Psoas muscle (tissue), 8 donors: ENCODE data around the gene TESK2. TPM values are rescaled to one million over a fixed set of nuclear protein-coding genes. Genes with fewer than 3 reads are reported as not detected.

Source experiments
- ATAC-seq, 4 donors: fragments of 200-7000 bp; cut with Tn5 transposase; one replicate each; pipeline ENCODE4 v1.9.1; 2020; ENCODE audit warnings: moderate library complexity in 3 of 4, mild to moderate bottlenecking in 2 of 4
- DNase-seq, 2 donors: peaks; one replicate each; pipeline ENCODE4 v3.0.0-alpha.2; 2020
- H3K27ac ChIP-seq: fragments of 200-600 bp; one replicate; pipeline ENCODE4 v1.8.0; 2022
- H3K27me3 ChIP-seq, 3 donors: fragments of 200-600 bp in 1 of 3; one replicate each; pipeline versions ENCODE4 v1.6.1 to v1.8.0; 2013 to 2022; ENCODE audit warnings: low read length in 2 of 3, mild to moderate bottlenecking in 2 of 3, moderate library complexity in 1 of 3; ENCODE audit not compliant: insufficient read depth in 3 of 3
- H3K36me3 ChIP-seq, 2 donors: fragments of 200-600 bp in 1 of 2; one replicate each; pipeline versions ENCODE4 v1.6.1 to v1.8.0; 2013 to 2022; ENCODE audit warnings: low read depth in 1 of 2, mild to moderate bottlenecking in 1 of 2, moderate library complexity in 1 of 2; ENCODE audit not compliant: insufficient read depth in 1 of 2
- H3K4me1 ChIP-seq: fragments of 200-600 bp; one replicate; pipeline ENCODE4 v1.8.0; 2022
- H3K4me3 ChIP-seq: fragments of 200-600 bp; one replicate; pipeline ENCODE4 v1.8.0; 2022; ENCODE audit warnings: mild to moderate bottlenecking
- H3K9me3 ChIP-seq: fragments of 200-600 bp; one replicate; pipeline ENCODE4 v1.8.0; 2022
- WGBS, 3 donors: extraction: QIAGEN DNeasy Blood & Tissue Kit; methylation state at CpG; one replicate each; pipeline versions ENCODE4 v1.1.6 to v1.1.7; 2013; 5-methylcytosine and 5-hydroxymethylcytosine counted together
- intact Hi-C, 2 donors: fragments of 100-400 bp; cut with DNase I; formaldehyde crosslinking; loops; one replicate each; pipeline versions ENCODE4 v1.11.0 to v1.14.2; 2022
- polyA plus RNA-seq, 3 donors: library from polyadenylated mRNA; stranded (reverse); fragments of 200-250 nt; gene quantifications; one replicate each; pipeline ENCODE4 v1.2.3, GENCODE V29; 2013
- total RNA-seq, 4 donors: library from RNA; stranded (reverse); fragmentation: NEBNext Ultra II Directional in 2 of 4; extraction: Animal tissue kit (Norgen Biotek cat#: 25700) in 2 of 4; gene quantifications; one replicate each; pipeline versions ENCODE4 v1.2.1 to v1.2.4, GENCODE V29; 2021 to 2023
- TF ChIP-seq, protein P1 (sequence below): fragments of 200-600 bp; IDR thresholded peaks from one replicate; pipeline ENCODE4 v1.8.0; 2022; ENCODE audit warnings: antibody characterized with exemption
- donor health status: healthy with polysubstance abuse.
- donor health status: DM: no; HTN: no; CAD: no; lungs with moderate emphysema.
- donor health status: Bipolar disorder and iron deficiency.
- donor health status: healthy.
- donor health status: DM: yes; HTN: yes; CAD: no.
- donor health status: DM: no; HTN: no; CAD: no.
- donor health status: DM: no; HTN: no; CAD: no.
- donor health status: DM: yes; HTN: yes; CAD: no.

The TESK2 gene
- total and polyA plus RNA-seq, 7 donors, result 0.73 to 5.0 (median 2.2) TPM

DNA sequence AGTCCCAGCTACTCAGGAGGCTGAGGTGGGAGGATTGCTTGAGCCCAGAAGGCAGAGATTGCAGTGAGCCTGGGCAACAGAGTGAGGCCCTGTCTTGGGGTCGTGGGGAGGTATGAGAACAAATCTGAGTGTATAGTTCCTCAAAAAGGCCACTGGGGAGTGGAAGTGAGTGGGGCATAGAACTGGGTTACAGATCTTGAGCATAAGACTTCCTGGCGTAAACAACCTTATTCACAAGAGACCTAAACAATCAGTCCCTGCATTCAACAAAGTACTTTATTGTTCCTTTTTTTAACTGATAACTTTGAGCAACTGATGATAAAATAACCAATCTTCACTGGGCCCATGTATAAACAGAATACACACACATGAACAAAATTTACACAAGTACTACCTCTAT lies 78.1 kb downstream of the TESK2 start:
- 76 to 84% (median 81%) methylated on average over 2 of the region's 2 CpGs for WGBS, 3 donors
- Histone ChIP-seq H3K36me3 (no peaks in the 10 kb centered on the region), H3K27me3 (no peaks in the 10 kb centered on the region), H3K4me3 (no peak overlapping the region), H3K27ac (no peak overlapping the region), H3K4me1 (no peaks in the 10 kb centered on the region), H3K9me3 (no peaks in the 10 kb centered on the region)
- intact Hi-C loops, result no loop called here
- ATAC-seq (no peak), DNase-seq (no peak)
- TF ChIP-seq, protein P1, sequence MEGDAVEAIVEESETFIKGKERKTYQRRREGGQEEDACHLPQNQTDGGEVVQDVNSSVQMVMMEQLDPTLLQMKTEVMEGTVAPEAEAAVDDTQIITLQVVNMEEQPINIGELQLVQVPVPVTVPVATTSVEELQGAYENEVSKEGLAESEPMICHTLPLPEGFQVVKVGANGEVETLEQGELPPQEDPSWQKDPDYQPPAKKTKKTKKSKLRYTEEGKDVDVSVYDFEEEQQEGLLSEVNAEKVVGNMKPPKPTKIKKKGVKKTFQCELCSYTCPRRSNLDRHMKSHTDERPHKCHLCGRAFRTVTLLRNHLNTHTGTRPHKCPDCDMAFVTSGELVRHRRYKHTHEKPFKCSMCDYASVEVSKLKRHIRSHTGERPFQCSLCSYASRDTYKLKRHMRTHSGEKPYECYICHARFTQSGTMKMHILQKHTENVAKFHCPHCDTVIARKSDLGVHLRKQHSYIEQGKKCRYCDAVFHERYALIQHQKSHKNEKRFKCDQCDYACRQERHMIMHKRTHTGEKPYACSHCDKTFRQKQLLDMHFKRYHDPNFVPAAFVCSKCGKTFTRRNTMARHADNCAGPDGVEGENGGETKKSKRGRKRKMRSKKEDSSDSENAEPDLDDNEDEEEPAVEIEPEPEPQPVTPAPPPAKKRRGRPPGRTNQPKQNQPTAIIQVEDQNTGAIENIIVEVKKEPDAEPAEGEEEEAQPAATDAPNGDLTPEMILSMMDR, result no peak

DNA sequence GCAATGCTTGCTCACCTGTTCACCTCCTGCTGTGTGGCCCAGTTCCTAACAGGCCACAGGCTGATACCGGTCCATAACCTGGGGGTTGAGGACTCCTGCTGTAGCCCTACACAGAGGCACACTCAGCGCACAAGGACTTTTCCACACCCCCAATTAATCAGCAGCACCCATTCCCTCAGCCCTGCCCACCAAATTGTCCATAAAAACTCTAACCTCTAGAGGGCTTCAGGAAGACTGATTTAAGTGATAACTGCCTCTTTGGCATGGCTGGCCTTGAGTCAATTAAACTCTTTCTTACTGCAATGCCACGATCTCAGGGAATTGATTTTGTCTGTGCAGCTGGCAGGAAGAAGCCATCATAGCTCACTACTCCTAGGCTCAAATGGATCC lies 79.5 kb downstream of the TESK2 start:
- intact Hi-C loops, result no loop called here
- Histone ChIP-seq H3K36me3 (no peaks in the 10 kb centered on the region), H3K9me3 (no peaks in the 10 kb centered on the region), H3K4me3 (no peak overlapping the region), H3K4me1 (no peaks in the 10 kb centered on the region), H3K27ac (no peak overlapping the region), H3K27me3 (no peaks in the 10 kb centered on the region)
- no peak for ATAC-seq
- TF ChIP-seq, protein P1, result no peak
- DNase-seq, result no peak
- WGBS, 3 donors, result 76 to 81% (median 76%) methylated on average over 3 of the region's 3 CpGs

DNA sequence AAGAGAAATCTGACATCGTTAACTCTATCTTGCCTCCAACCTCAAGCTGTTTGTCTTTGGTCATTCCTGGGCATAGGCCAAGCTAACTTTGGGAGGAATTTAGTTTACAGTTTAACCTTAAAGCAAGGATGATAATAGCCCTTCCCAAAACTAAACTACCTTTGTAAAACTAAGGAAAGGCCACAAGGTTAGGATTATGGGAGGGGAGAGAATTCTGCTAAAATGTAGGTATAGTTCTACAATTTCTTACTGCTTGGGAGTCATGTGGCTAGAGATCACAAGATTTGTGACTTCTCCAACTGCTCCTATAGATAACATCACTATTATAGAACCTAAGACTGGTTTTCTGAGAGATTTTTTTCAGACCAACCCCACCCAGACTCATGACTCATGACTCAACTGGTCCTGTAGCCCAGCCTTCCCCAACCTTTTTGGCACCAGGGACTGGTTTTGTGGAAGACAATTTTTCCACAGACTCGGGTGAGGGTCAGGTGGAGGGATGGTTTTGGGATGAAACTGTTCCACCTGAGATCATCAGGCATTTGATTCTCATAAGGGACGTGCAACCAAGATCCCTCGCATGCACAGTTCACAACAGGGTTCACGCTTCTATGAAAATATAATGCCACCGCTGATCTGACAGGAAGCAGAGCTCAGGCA lies 80.0 kb downstream of the TESK2 start:
- intact Hi-C loops, result no loop called here
- Histone ChIP-seq H3K36me3 (no peaks in the 10 kb centered on the region), H3K4me1 (no peaks in the 10 kb centered on the region), H3K27ac (no peak overlapping the region), H3K4me3 (no peak overlapping the region), H3K27me3 (no peaks in the 10 kb centered on the region), H3K9me3 (no peaks in the 10 kb centered on the region)
- ATAC-seq (no peak), DNase-seq (no peak)
- 94 to 96% (median 95%) methylated on average over 6 of the region's 6 CpGs for WGBS, 3 donors
- TF ChIP-seq, protein P1, result no peak

DNA sequence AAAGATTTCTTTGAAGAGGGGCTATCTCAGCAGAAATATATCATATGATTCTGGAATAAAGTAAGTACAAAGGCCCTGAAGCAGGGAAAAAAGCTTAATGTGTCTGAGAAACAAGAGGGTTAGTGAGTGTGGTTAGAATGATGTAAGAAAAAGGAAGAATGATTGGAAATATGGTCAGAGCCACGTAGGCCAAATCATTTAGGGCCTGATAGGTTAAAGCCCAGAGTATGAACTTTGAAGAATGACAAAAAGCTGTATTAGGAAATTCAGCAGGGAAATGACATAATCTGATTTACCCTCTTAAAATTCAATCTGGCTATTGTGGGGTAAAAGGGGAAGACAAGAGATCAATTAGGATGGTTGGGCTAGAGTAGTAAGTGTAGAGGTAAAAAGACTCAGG lies 81.7 kb downstream of the TESK2 start:
- no peak for DNase-seq
- ATAC-seq, result no peak
- no peak overlapping the region for H3K4me3 ChIP-seq
- H3K9me3 ChIP-seq, result no peaks in the 10 kb centered on the region
- TF ChIP-seq, protein P1, result no peak
- no peak overlapping the region for H3K27ac ChIP-seq
- WGBS, 3 donors, result 75 to 91% (median 76%) methylated on average over 1 of the region's 1 CpG
- no peaks in the 10 kb centered on the region for H3K36me3 ChIP-seq
- H3K27me3 ChIP-seq, result no peaks in the 10 kb centered on the region
- intact Hi-C loops, result no loop called here
- H3K4me1 ChIP-seq, result no peaks in the 10 kb centered on the region
